ENCODE data around the gene ATP2B2.

DNA sequence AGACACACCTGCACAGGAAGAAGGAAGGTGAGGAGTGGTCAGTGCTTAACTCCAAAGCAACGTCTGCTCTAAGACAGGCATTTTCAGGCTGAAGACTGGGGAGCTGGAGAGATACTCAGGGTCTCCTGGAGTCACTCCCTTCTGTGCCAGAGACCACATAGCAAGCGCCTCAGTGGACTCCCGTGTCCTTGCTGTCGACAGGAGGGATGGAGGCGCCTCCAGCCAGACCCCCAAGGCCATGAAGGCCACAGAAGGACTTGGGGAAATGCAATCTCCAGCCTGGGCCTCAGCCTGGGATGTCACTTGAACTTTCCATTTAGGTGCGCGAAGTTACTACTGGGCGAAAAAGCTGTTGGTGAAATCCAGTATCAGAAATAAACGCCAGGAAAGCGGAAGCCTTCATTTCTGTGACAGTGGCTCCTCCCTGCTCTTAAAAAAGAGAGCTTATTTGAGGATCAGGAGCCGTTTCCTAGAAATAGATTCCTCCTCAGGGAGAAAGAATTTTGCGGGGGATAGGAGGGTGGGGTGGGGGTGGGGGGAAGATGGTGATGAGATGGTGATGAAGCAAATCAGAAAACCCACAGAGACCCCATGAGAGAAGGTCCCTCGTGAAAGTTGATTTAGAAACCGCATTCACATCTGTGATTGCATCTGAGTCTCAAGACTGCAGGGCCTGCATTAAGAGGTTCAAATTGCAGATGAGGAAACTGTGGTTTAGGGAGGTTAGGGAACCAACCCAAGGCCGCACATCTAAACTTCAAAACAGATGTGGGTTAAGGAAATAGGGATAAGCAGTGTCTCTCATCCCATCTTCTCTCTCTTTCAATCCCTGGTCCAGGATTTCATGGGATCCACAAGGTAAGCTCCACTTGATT is 78.8 kb downstream of the ATP2B2 start:
- TF ChIP-seq POLR2A (IDR thresholded peaks at IDR 0.05; ENCODE audit: low read length): no peak
- TF ChIP-seq GATA1 (IDR thresholded peaks at IDR 0.05; ENCODE audit: low read depth, low read length): no peak

Data from erythroblast (primary cell).